ENCODE measurements around the gene CCNF. TPM values are rescaled to one million over a fixed set of nuclear protein-coding genes. Genes with fewer than 3 reads are reported as not detected.

Gene CCNF
- total and polyA plus RNA-seq, 2 of the 8 experiments (the other 6 are each of a cell fraction or from before 2014, with no cell fraction given), result 15.4 to 54.3 TPM

GRCh38 chr16:2496223-2497115 is 67.2 kb downstream of the CCNF start (continued):
- TF ChIP-seq CTCF (IDR thresholded peaks at IDR 0.05; ENCODE audit: control extremely low read depth in 1 of 3, insufficient read depth in 1 of 3, low read depth in 1 of 3, low read length in 3 of 3) (no peak), TCF12 (IDR thresholded peaks at IDR 0.05; ENCODE audit: low read depth, low read length) (no peak), CTBP2 (IDR thresholded peaks at IDR 0.05; ENCODE audit: borderline replicate concordance, insufficient read depth, insufficient read length, low read length) (no peak), CHD1 (IDR thresholded peaks at IDR 0.05; ENCODE audit: low read depth, low read length) (no peak)
